ENCODE data around the gene LEPROT.

- TF ChIP-seq, protein P1, sequence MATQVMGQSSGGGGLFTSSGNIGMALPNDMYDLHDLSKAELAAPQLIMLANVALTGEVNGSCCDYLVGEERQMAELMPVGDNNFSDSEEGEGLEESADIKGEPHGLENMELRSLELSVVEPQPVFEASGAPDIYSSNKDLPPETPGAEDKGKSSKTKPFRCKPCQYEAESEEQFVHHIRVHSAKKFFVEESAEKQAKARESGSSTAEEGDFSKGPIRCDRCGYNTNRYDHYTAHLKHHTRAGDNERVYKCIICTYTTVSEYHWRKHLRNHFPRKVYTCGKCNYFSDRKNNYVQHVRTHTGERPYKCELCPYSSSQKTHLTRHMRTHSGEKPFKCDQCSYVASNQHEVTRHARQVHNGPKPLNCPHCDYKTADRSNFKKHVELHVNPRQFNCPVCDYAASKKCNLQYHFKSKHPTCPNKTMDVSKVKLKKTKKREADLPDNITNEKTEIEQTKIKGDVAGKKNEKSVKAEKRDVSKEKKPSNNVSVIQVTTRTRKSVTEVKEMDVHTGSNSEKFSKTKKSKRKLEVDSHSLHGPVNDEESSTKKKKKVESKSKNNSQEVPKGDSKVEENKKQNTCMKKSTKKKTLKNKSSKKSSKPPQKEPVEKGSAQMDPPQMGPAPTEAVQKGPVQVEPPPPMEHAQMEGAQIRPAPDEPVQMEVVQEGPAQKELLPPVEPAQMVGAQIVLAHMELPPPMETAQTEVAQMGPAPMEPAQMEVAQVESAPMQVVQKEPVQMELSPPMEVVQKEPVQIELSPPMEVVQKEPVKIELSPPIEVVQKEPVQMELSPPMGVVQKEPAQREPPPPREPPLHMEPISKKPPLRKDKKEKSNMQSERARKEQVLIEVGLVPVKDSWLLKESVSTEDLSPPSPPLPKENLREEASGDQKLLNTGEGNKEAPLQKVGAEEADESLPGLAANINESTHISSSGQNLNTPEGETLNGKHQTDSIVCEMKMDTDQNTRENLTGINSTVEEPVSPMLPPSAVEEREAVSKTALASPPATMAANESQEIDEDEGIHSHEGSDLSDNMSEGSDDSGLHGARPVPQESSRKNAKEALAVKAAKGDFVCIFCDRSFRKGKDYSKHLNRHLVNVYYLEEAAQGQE (IDR thresholded peaks at IDR 0.05; ENCODE audit: insufficient read depth in 1 of 2, low read depth in 2 of 2, low read length in 2 of 2): no peak
- TF ChIP-seq SIN3A (IDR thresholded peaks at IDR 0.05; ENCODE audit: borderline replicate concordance, insufficient read depth, low read length) (no peak), TAF1 (IDR thresholded peaks at IDR 0.05; ENCODE audit: borderline replicate concordance, insufficient read depth, low read length) (no peak)
Observed at GRCh38 chr1:65459397-65459768, 38.9 kb downstream of the LEPROT start.

Data from PFSK-1 (cell line).